ENCODE data around the gene CD9.
"Not testable (repeated sequence)": the region's sequence is repeated elsewhere in the genome, so short reads cannot be mapped to it uniquely, and the experiment has no call there.

CD9 gene

GRCh38 chr12:6205144-6205539 is 4.9 kb downstream of the CD9 start:
- no peak for TF ChIP-seq CTCF (IDR thresholded peaks at IDR 0.05; ENCODE audit: low read depth, low read length)
- no peak overlapping the region for H3K4me3 ChIP-seq (ENCODE audit: low read depth, low read length)

- no peak overlapping the region for H3K4me3 ChIP-seq (ENCODE audit: low read depth, low read length)
- no peak for TF ChIP-seq CTCF (IDR thresholded peaks at IDR 0.05; ENCODE audit: low read depth, low read length)
These were observed 5.6 kb downstream of the CD9 start for GRCh38 chr12:6205761-6206160.

GRCh38 chr12:6206327-6206726 is 6.1 kb downstream of the CD9 start:
- no peak overlapping the region for H3K4me3 ChIP-seq (ENCODE audit: low read depth, low read length)
- TF ChIP-seq CTCF (IDR thresholded peaks at IDR 0.05; ENCODE audit: low read depth, low read length): no peak

GRCh38 chr12:6207259-6207925 is 7.2 kb downstream of the CD9 start:
- no peak for TF ChIP-seq CTCF (IDR thresholded peaks at IDR 0.05; ENCODE audit: low read depth, low read length)
- H3K4me3 ChIP-seq (ENCODE audit: low read depth, low read length): no peak overlapping the region

- H3K4me3 ChIP-seq (ENCODE audit: low read depth, low read length): no peak overlapping the region
- TF ChIP-seq CTCF (IDR thresholded peaks at IDR 0.05; ENCODE audit: low read depth, low read length): no peak
These were observed 7.9 kb downstream of the CD9 start for GRCh38 chr12:6208130-6208529.

- not testable (repeated sequence) for H3K4me3 ChIP-seq (ENCODE audit: low read depth, low read length)
These were observed 9.2 kb downstream of the CD9 start for GRCh38 chr12:6209428-6209827.

GRCh38 chr12:6211421-6211869 is 11.2 kb downstream of the CD9 start:
- no peak overlapping the region for H3K4me3 ChIP-seq (ENCODE audit: low read depth, low read length)
- no peak for TF ChIP-seq CTCF (IDR thresholded peaks at IDR 0.05; ENCODE audit: low read depth, low read length)

GRCh38 chr12:6212086-6212485 is 11.9 kb downstream of the CD9 start:
- no peak for TF ChIP-seq CTCF (IDR thresholded peaks at IDR 0.05; ENCODE audit: low read depth, low read length)
- no peak overlapping the region for H3K4me3 ChIP-seq (ENCODE audit: low read depth, low read length)

Data from WI38 (cell line).